GM12892 (cell line): ENCODE measurements around the gene MTERF2.

Source experiments
- POLR2A ChIP-seq: IDR thresholded peaks from 2 replicates; pipeline ENCODE4 v1.6.1; 2011; ENCODE audit warnings: low read depth, low read length, control low read depth
- TAF1 ChIP-seq: IDR thresholded peaks from 2 replicates; pipeline ENCODE4 v1.6.1; 2011; ENCODE audit warnings: low read depth, mild to moderate bottlenecking, control low read depth, low read length, borderline replicate concordance

DNA sequence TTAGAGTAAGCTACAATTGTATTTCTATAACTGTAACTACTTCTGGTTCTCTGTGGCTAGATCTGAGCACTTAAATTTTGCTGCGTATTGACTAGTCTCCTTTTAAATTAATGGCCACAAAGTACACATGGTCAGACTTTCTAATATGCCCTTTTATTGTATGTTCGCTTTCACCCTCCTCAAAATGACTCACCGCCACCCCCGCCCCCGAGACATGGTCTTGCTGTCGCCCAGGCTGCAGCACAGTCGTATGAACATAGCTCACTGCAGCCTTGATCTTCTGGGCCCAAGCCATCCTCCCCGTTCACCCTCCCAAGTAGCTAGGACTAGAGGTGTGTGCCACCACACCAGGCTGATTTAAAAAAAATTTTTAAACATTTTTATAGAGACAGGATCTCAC, 11.8 kb downstream of the MTERF2 start:
- TF ChIP-seq POLR2A, result no peak
- TF ChIP-seq TAF1, result no peak
